Osteoblast (primary cell): ENCODE results near the gene STK32A. TPM values are rescaled to one million over a fixed set of nuclear protein-coding genes. Genes with fewer than 3 reads are reported as not detected.

Source experiments
- DNase-seq: peaks from one replicate; pipeline ENCODE4 v3.0.0; 2011; ENCODE audit warnings: low spot score, mixed read lengths; ENCODE audit not compliant: insufficient read length; ENCODE audit errors: missing footprints
- H2AFZ ChIP-seq: 2 replicates; pipeline ENCODE4 v1.6.0; 2011; ENCODE audit warnings: mild to moderate bottlenecking, low read length
- H3K27ac ChIP-seq: 2 replicates; pipeline ENCODE4 v1.5.1; 2011; ENCODE audit warnings: mild to moderate bottlenecking, low read depth, low read length, moderate library complexity
- H3K27me3 ChIP-seq: 2 replicates; pipeline ENCODE4 v1.6.0; 2012; ENCODE audit warnings: mild to moderate bottlenecking, control low read depth, inconsistent platforms, low read length, moderate library complexity; ENCODE audit not compliant: insufficient read depth
- H3K36me3 ChIP-seq: 2 replicates; pipeline ENCODE4 v1.5.1; 2011; ENCODE audit warnings: mild to moderate bottlenecking, low read length, control low read depth, moderate library complexity; ENCODE audit not compliant: insufficient read depth
- H3K4me1 ChIP-seq: 2 replicates; pipeline ENCODE4 v1.5.1; 2011; ENCODE audit warnings: mild to moderate bottlenecking, low read length, control low read depth, moderate library complexity; ENCODE audit not compliant: insufficient read depth
- H3K4me2 ChIP-seq: 2 replicates; pipeline ENCODE4 v1.6.0; 2011; ENCODE audit warnings: mild to moderate bottlenecking, low read length; ENCODE audit not compliant: insufficient read depth
- H3K4me3 ChIP-seq: fragments of 200-600 bp; sonication (generic); 3 replicates; pipeline ENCODE4 v1.5.1; 2012; ENCODE audit warnings: mild to moderate bottlenecking, low read length, inconsistent platforms; ENCODE audit not compliant: insufficient read depth
- H3K79me2 ChIP-seq: 2 replicates; pipeline ENCODE4 v1.6.0; 2012; ENCODE audit warnings: mild to moderate bottlenecking, low read length, control low read depth, inconsistent platforms; ENCODE audit not compliant: insufficient read depth
- H3K9me3 ChIP-seq: 2 replicates; pipeline ENCODE4 v1.5.1; 2011; ENCODE audit warnings: low read depth, low read length, control low read depth
- H4K20me1 ChIP-seq: 2 replicates; pipeline ENCODE4 v1.6.0; 2012; ENCODE audit warnings: mild to moderate bottlenecking, low read length, control low read depth; ENCODE audit not compliant: insufficient read depth
- CTCF ChIP-seq: IDR thresholded peaks from 2 replicates; pipeline ENCODE4 v1.5.1; 2011; ENCODE audit warnings: mild to moderate bottlenecking, low read depth, low read length, moderate library complexity; ENCODE audit errors: extremely low read depth
- total RNA-seq: library from RNA; depleted of rRNA; stranded (reverse); fragments of >200 nt; gene quantifications from 2 replicates; pipeline ENCODE4 v1.2.3, GENCODE V29; 2012

STK32A gene
- total RNA-seq, 1 donor, result 1.8 TPM

- Histone ChIP-seq H3K4me1 (no peaks in the 10 kb centered on the region), H4K20me1 (no peaks in the 10 kb centered on the region), H3K9me3 (no peaks in the 10 kb centered on the region), H3K79me2 (no peaks in the 10 kb centered on the region), H3K27me3 (no peaks in the 10 kb centered on the region), H3K36me3 (no peaks in the 10 kb centered on the region), H3K4me3 (no peak overlapping the region), H3K4me2 (no peak overlapping the region), H2AFZ (no peak overlapping the region), H3K27ac (no peak overlapping the region)
- TF ChIP-seq CTCF, result no peak
- DNase-seq, result no peak
Measured at GRCh38 chr5:147340941-147341340, 106.1 kb downstream of the STK32A start.

GRCh38 chr5:147341345-147341744, 106.5 kb downstream of the STK32A start:
- Histone ChIP-seq H2AFZ (no peak overlapping the region), H3K36me3 (no peaks in the 10 kb centered on the region), H3K4me1 (no peaks in the 10 kb centered on the region), H3K9me3 (no peaks in the 10 kb centered on the region), H3K4me2 (no peak overlapping the region), H4K20me1 (no peaks in the 10 kb centered on the region), H3K4me3 (no peak overlapping the region), H3K79me2 (no peaks in the 10 kb centered on the region), H3K27me3 (no peaks in the 10 kb centered on the region), H3K27ac (no peak overlapping the region)
- no peak for TF ChIP-seq CTCF
- DNase-seq, result no peak

- H3K36me3 ChIP-seq, result no peaks in the 10 kb centered on the region
- no peaks in the 10 kb centered on the region for H3K79me2 ChIP-seq
- no peak overlapping the region for H3K4me3 ChIP-seq
- no peak overlapping the region for H3K27ac ChIP-seq
- no peaks in the 10 kb centered on the region for H3K9me3 ChIP-seq
- H4K20me1 ChIP-seq, result no peaks in the 10 kb centered on the region
- no peak overlapping the region for H3K4me2 ChIP-seq
- peaks cover 12% of the 10 kb centered on the region for H3K4me1 ChIP-seq
- H2AFZ ChIP-seq, result no peak overlapping the region
- DNase-seq, result no peak
- no peak for TF ChIP-seq CTCF
- H3K27me3 ChIP-seq, result no peaks in the 10 kb centered on the region
Measured at GRCh38 chr5:147344861-147345260, 110.0 kb downstream of the STK32A start.

- no peak for DNase-seq
- Histone ChIP-seq H3K36me3 (no peaks in the 10 kb centered on the region), H4K20me1 (no peaks in the 10 kb centered on the region), H3K27me3 (no peaks in the 10 kb centered on the region), H2AFZ (no peak overlapping the region), H3K27ac (no peak overlapping the region), H3K4me1 (peaks cover 12% of the 10 kb centered on the region), H3K4me3 (no peak overlapping the region), H3K9me3 (no peaks in the 10 kb centered on the region), H3K79me2 (no peaks in the 10 kb centered on the region), H3K4me2 (no peak overlapping the region)
- no peak for TF ChIP-seq CTCF
Measured at GRCh38 chr5:147346006-147346561, 111.3 kb downstream of the STK32A start.
